GM12878 (cell line): ENCODE results near the gene TRHDE. TPM values are rescaled to one million over a fixed set of nuclear protein-coding genes. Genes with fewer than 3 reads are reported as not detected.

Experiments
- ATAC-seq: fragments of 200-7000 bp; cut with Tn5 transposase; 3 replicates; pipeline ENCODE4 v1.9.1; 2020; ENCODE audit warnings: mild to moderate bottlenecking, moderate library complexity
- BruUV-seq: library from RNA; stranded (reverse); fragments of 400-500 nt; replicated peaks from 2 replicates; lab custom pipeline; 2021; lab: Mats Ljungman, UMichigan
- CTCF ChIA-PET: fragments of 300-600 bp; sonication (Branson Sonifier 250); formaldehyde crosslinking; extraction: SDS; loops from one replicate; lab custom pipeline; 2021; ENCODE audit warnings: inconsistent platforms; lab: Yijun Ruan, JAX
- POLR2A ChIA-PET: fragments of 350-600 bp; formaldehyde crosslinking; extraction: SDS; loops from one replicate; lab custom pipeline; 2021; ENCODE audit warnings: inconsistent platforms; lab: Charles Lee
- RAD21 ChIA-PET: fragments of 300-600 bp; sonication (Branson Sonifier 250); formaldehyde crosslinking; loops from one replicate; lab custom pipeline; 2023; ENCODE audit warnings: antibody characterized with exemption; ENCODE audit not compliant: unreplicated experiment; lab: Charles Lee
- SMC1A ChIA-PET: fragments of 300-600 bp; sonication (Branson Sonifier 250); formaldehyde crosslinking; loops from one replicate; lab custom pipeline; 2023; ENCODE audit not compliant: unreplicated experiment, uncharacterized antibody; lab: Charles Lee
- DNase-seq: peaks from one replicate; pipeline ENCODE4 v3.0.0-alpha.2; 2011; ENCODE audit warnings: low read depth, low spot score
- FAIRE-seq: peaks from 3 replicates; lab custom pipeline; 2011; peaks lifted over from hg19 to GRCh38; lab: Jason Lieb, UNC
- H2AFZ ChIP-seq: 2 replicates; pipeline ENCODE4 v1.6.0; 2011; ENCODE audit warnings: low read depth, low read length, control low read depth; ENCODE audit not compliant: control insufficient read depth
- H3K27ac ChIP-seq: 2 replicates; pipeline ENCODE4 v1.5.1; 2011; ENCODE audit warnings: control low read depth; ENCODE audit not compliant: control insufficient read depth, insufficient read depth
- H3K27me3 ChIP-seq, 2 experiments: replicated peaks in 1 of 2; 2 replicates each; pipeline versions ENCODE4 v1.6.0 to v1.6.1; 2011; ENCODE audit warnings: low read length in 1 of 2; ENCODE audit not compliant: control insufficient read depth in 2 of 2, insufficient read depth in 2 of 2
- H3K36me3 ChIP-seq, 2 experiments: 2 replicates each; pipeline ENCODE4 v1.5.1; 2011; ENCODE audit warnings: low read length in 1 of 2; ENCODE audit not compliant: control insufficient read depth in 2 of 2, insufficient read depth in 2 of 2
- H3K4me1 ChIP-seq: 2 replicates; pipeline ENCODE4 v1.6.1; 2011; ENCODE audit warnings: mild to moderate bottlenecking, low read length, moderate library complexity, mixed read lengths; ENCODE audit not compliant: control insufficient read depth, insufficient read depth
- H3K4me2 ChIP-seq: 2 replicates; pipeline ENCODE4 v1.6.0; 2011; ENCODE audit warnings: control low read depth; ENCODE audit not compliant: control insufficient read depth, insufficient read depth
- H3K4me3 ChIP-seq: fragments of 200-600 bp; sonication (generic); 2 replicates; pipeline ENCODE4 v1.5.1; 2016
- H3K79me2 ChIP-seq: 2 replicates; pipeline ENCODE4 v1.6.0; 2011; ENCODE audit warnings: low read length; ENCODE audit not compliant: control insufficient read depth, insufficient read depth
- H3K9ac ChIP-seq: 2 replicates; pipeline ENCODE4 v1.8.0; 2011; ENCODE audit warnings: low read length, control low read depth, mixed read lengths; ENCODE audit not compliant: control insufficient read depth, insufficient read depth
- H3K9me3 ChIP-seq: replicated peaks from 3 replicates; pipeline ENCODE4 v1.5.1; 2011; ENCODE audit warnings: mild to moderate bottlenecking, low read length; ENCODE audit not compliant: control insufficient read depth, insufficient read depth
- H4K20me1 ChIP-seq: 2 replicates; pipeline ENCODE4 v1.6.0; 2011; ENCODE audit not compliant: control insufficient read depth, insufficient read depth
- CHD1 ChIP-seq: IDR thresholded peaks from 2 replicates; pipeline ENCODE4 v1.6.1; 2012; ENCODE audit warnings: low read depth, low read length, improper control_type of control experiment
- HDAC2 ChIP-seq: fragments of 200-600 bp; sonication (generic); IDR thresholded peaks from 2 replicates; pipeline ENCODE4 v1.6.1; 2017
- KDM1A ChIP-seq: fragments of 200-600 bp; sonication (generic); IDR thresholded peaks from 2 replicates; pipeline ENCODE4 v1.6.1; 2016; ENCODE audit warnings: borderline replicate concordance
- MXI1 ChIP-seq: fragments of 150-350 bp; IDR thresholded peaks from 2 replicates; pipeline ENCODE4 v1.6.1; 2011; ENCODE audit warnings: low read depth, mild to moderate bottlenecking, inconsistent platforms, low read length, improper control_type of control experiment
- NFYA ChIP-seq: IDR thresholded peaks from 2 replicates; pipeline ENCODE4 v1.6.1; 2011; ENCODE audit warnings: low read depth, mild to moderate bottlenecking, low read length, improper control_type of control experiment, borderline replicate concordance
- NFYB ChIP-seq: IDR thresholded peaks from 2 replicates; pipeline ENCODE4 v1.6.1; 2011; ENCODE audit warnings: low read depth, mild to moderate bottlenecking, low read length, improper control_type of control experiment, moderate library complexity; ENCODE audit not compliant: insufficient read depth
- NR2F1 ChIP-seq: fragments of 450-650 bp; conservative IDR thresholded peaks from 2 replicates; pipeline ENCODE4 v1.6.1; 2017; ENCODE audit warnings: mild to moderate bottlenecking
- PRDM15 ChIP-seq: fragments of 450-650 bp; formaldehyde crosslinking; IDR thresholded peaks from 2 replicates; pipeline ENCODE4 v1.4.0; 2020; ENCODE audit warnings: mild to moderate bottlenecking, moderate library complexity
- SIX5 ChIP-seq: IDR thresholded peaks from 2 replicates; pipeline ENCODE4 v1.6.1; 2011; ENCODE audit warnings: mild to moderate bottlenecking, low read depth, low read length, moderate library complexity; ENCODE audit not compliant: severe bottlenecking
- TCF12 ChIP-seq: IDR thresholded peaks from 2 replicates; pipeline ENCODE4 v1.6.1; 2011; ENCODE audit warnings: low read depth, mild to moderate bottlenecking, low read length
- ZBTB11 ChIP-seq: fragments of 450-650 bp; formaldehyde crosslinking; IDR thresholded peaks from 2 replicates; pipeline ENCODE4 v1.5.0; 2022; ENCODE audit warnings: mild to moderate bottlenecking, missing genetic modification characterization
- ZBTB40 ChIP-seq: fragments of 450-650 bp; IDR thresholded peaks from 2 replicates; pipeline ENCODE4 v1.6.1; 2016; ENCODE audit warnings: mild to moderate bottlenecking, moderate library complexity, borderline replicate concordance
- ZNF217 ChIP-seq: fragments of 450-650 bp; IDR thresholded peaks from 2 replicates; pipeline ENCODE4 v1.6.1; 2017; ENCODE audit warnings: antibody characterized with exemption, mild to moderate bottlenecking
- WGBS: methylation state at CpG from one replicate; pipeline ENCODE4 v1.1.6; 2016; ENCODE audit warnings: low lambda C conversion rate; ENCODE audit not compliant: insufficient replicate concordance, insufficient coverage; ENCODE audit errors: missing lambda C conversion rate; 5-methylcytosine and 5-hydroxymethylcytosine counted together
- in situ Hi-C: fragments of 300-500 bp; cut with MboI; formaldehyde crosslinking; loops from 9 replicates; pipeline ENCODE4 v1.14.3; 2018; ENCODE audit warnings: mixed read lengths
- intact Hi-C: fragments of 100-400 bp; cut with micrococcal nuclease; formaldehyde crosslinking; loops from one replicate; pipeline ENCODE4 v1.14.2; 2022; ENCODE audit not compliant: unreplicated experiment
- polyA plus RNA-seq, 11 experiments: library from polyadenylated mRNA; depleted of rRNA in 4 of 11; unstranded in 6 of 11; stranded (reverse) in 5 of 11; fragments of >200 nt; fragmentation: Nextera tagmentation in 4 of 11; fragmentation: Illumina TruSeq in 1 of 11; extraction: Ambion mirVana in 4 of 11; extraction: Trizol in 1 of 11; gene quantifications; 1 replicate in 1 of 11; 2 replicates in 10 of 11; pipeline versions ENCODE4 v1.2.1 to v1.2.3, GENCODE V29; 2011 to 2016; ENCODE audit warnings: inconsistent platforms in 2 of 11, missing spikeins in 2 of 11, low read depth in 1 of 11
- total RNA-seq, 4 experiments: library from RNA; depleted of rRNA in 3 of 4; stranded (reverse); fragments of >200 nt in 3 of 4; fragmentation: Illumina TruSeq in 1 of 4; extraction: Trizol in 1 of 4; gene quantifications; 2 replicates each; pipeline versions ENCODE4 v1.2.1 to v1.2.3, GENCODE V29; 2013 to 2021

Gene TRHDE
- total and polyA plus RNA-seq, 10 of the 15 experiments (the other 5 are each of a cell fraction or from before 2014, with no cell fraction given) = not detected

- no peak for TF ChIP-seq ZBTB40
- TF ChIP-seq MXI1 = no peak
- no peak for TF ChIP-seq TCF12
- no peak for TF ChIP-seq HDAC2
- TF ChIP-seq SIX5 = no peak
- TF ChIP-seq KDM1A = no peak
- no peak for TF ChIP-seq ZNF217
- TF ChIP-seq NFYB = no peak
- TF ChIP-seq CHD1 = no peak
- TF ChIP-seq, all 136 proteins: peak for 0
Measured at GRCh38 chr12:72297666-72298065, 25.5 kb downstream of the TRHDE start (continued).

GRCh38 chr12:72300728-72301127 lies 28.6 kb downstream of the TRHDE start:
- H3K4me3 ChIP-seq = no peak overlapping the region
- H3K36me3 ChIP-seq = no peaks in the 10 kb centered on the region
- ChIA-PET SMC1A (no interaction called here), RAD21 (no interaction called here), POLR2A (no interaction called here), CTCF (no interaction called here)
- H3K79me2 ChIP-seq = no peaks in the 10 kb centered on the region
- no peak for DNase-seq
- no peaks in the 10 kb centered on the region; a peak in 1 of 4 replicates for H3K27me3 ChIP-seq
- no peaks in the 10 kb centered on the region for H3K4me1 ChIP-seq
- H3K4me2 ChIP-seq = no peak overlapping the region
- in situ Hi-C loops (no loop called here), intact Hi-C loops (no loop called here)
- no peaks in the 10 kb centered on the region for H3K9me3 ChIP-seq
- WGBS = 52% methylated on average over 3 of the region's 3 CpGs
- no peak for FAIRE-seq
- H3K9ac ChIP-seq = no peak overlapping the region
- no peak overlapping the region for H3K27ac ChIP-seq
- no peak overlapping the region for H2AFZ ChIP-seq
- no peak for ATAC-seq
- H4K20me1 ChIP-seq = no peaks in the 10 kb centered on the region
- no TSS peak for BruUV-seq
- TF ChIP-seq ZBTB11 (CRISPR knock-in tag) (no peak), PRDM15 (CRISPR knock-in tag) (no peak), NR2F1 (no peak), NFYA (no peak)
